Hepatocyte (in vitro differentiated cells): ENCODE measurements around the gene FILIP1. TPM values are rescaled to one million over a fixed set of nuclear protein-coding genes. Genes with fewer than 3 reads are reported as not detected.

Source experiments
- DNase-seq: peaks from one replicate; pipeline ENCODE4 v3.0.0-alpha.2; 2016; ENCODE audit warnings: low spot score
- H2AFZ ChIP-seq: fragments of 200-600 bp; sonication (generic); 2 replicates; pipeline ENCODE4 v1.6.0; 2016; ENCODE audit warnings: antibody characterized with exemption, mild to moderate bottlenecking
- H3K27ac ChIP-seq: fragments of 200-600 bp; sonication (generic); 2 replicates; pipeline ENCODE4 v1.5.1; 2016; ENCODE audit warnings: mild to moderate bottlenecking
- H3K27me3 ChIP-seq: fragments of 200-600 bp; sonication (generic); 2 replicates; pipeline ENCODE4 v1.6.1; 2016
- H3K36me3 ChIP-seq: fragments of 200-600 bp; sonication (generic); replicated peaks from 2 replicates; pipeline ENCODE4 v1.5.1; 2016; ENCODE audit warnings: low read depth; ENCODE audit not compliant: insufficient read depth
- H3K4me1 ChIP-seq: fragments of 200-600 bp; sonication (generic); 2 replicates; pipeline ENCODE4 v1.5.1; 2016; ENCODE audit warnings: mild to moderate bottlenecking, moderate library complexity; ENCODE audit not compliant: insufficient read depth
- H3K4me2 ChIP-seq: fragments of 200-600 bp; sonication (generic); 2 replicates; pipeline ENCODE4 v1.6.0; 2016
- H3K4me3 ChIP-seq: fragments of 200-600 bp; sonication (generic); 2 replicates; pipeline ENCODE4 v1.5.1; 2016; ENCODE audit warnings: mild to moderate bottlenecking
- H3K79me2 ChIP-seq: fragments of 200-600 bp; sonication (generic); 2 replicates; pipeline ENCODE4 v1.6.0; 2017; ENCODE audit warnings: mild to moderate bottlenecking
- H3K9me2 ChIP-seq: fragments of 200-600 bp; sonication (generic); replicated peaks from 2 replicates; pipeline ENCODE4 v1.6.0; 2017; ENCODE audit warnings: mild to moderate bottlenecking; ENCODE audit not compliant: insufficient read depth
- H3K9me3 ChIP-seq: fragments of 200-600 bp; sonication (generic); 2 replicates; pipeline ENCODE4 v1.5.1; 2016; ENCODE audit warnings: low read depth, mild to moderate bottlenecking
- H4K20me1 ChIP-seq: fragments of 200-600 bp; sonication (generic); 2 replicates; pipeline ENCODE4 v1.6.0; 2016; ENCODE audit warnings: mild to moderate bottlenecking; ENCODE audit not compliant: insufficient read depth, poor library complexity, severe bottlenecking
- EZH2 ChIP-seq: fragments of 200-600 bp; sonication (generic); IDR thresholded peaks from 2 replicates; pipeline ENCODE4 v1.6.1; 2016; ENCODE audit warnings: antibody characterized with exemption, mild to moderate bottlenecking, borderline replicate concordance
- EZH2phosphoT487 ChIP-seq: fragments of 200-600 bp; sonication (generic); IDR thresholded peaks from one replicate; pipeline ENCODE4 v1.6.1; 2018; ENCODE audit warnings: antibody characterized with exemption, mild to moderate bottlenecking, low read depth, moderate library complexity; ENCODE audit not compliant: unreplicated experiment, severe bottlenecking
- WGBS: methylation state at CpG from one replicate; pipeline ENCODE4 v1.1.6; 2016; ENCODE audit warnings: low lambda C conversion rate; ENCODE audit errors: missing lambda C conversion rate; 5-methylcytosine and 5-hydroxymethylcytosine counted together
- polyA plus RNA-seq: library from polyadenylated mRNA; unstranded; fragments of >200 nt; fragmentation: Nextera tagmentation; extraction: Ambion mirVana; gene quantifications from 2 replicates; pipeline ENCODE4 v1.2.1, GENCODE V29; 2016
- total RNA-seq: library from RNA; depleted of rRNA; stranded (reverse); fragments of >200 nt; gene quantifications from 2 replicates; pipeline ENCODE4 v1.2.3, GENCODE V29; 2014
- TF ChIP-seq, protein P1 (sequence below): fragments of 200-600 bp; sonication (generic); IDR thresholded peaks from 2 replicates; pipeline ENCODE4 v1.5.1; 2016; ENCODE audit warnings: antibody characterized with exemption, mild to moderate bottlenecking; ENCODE audit not compliant: poor library complexity

The FILIP1 gene
- total and polyA plus RNA-seq, 2 experiments from 2014 or later = 4.1 to 6.0 TPM

DNA sequence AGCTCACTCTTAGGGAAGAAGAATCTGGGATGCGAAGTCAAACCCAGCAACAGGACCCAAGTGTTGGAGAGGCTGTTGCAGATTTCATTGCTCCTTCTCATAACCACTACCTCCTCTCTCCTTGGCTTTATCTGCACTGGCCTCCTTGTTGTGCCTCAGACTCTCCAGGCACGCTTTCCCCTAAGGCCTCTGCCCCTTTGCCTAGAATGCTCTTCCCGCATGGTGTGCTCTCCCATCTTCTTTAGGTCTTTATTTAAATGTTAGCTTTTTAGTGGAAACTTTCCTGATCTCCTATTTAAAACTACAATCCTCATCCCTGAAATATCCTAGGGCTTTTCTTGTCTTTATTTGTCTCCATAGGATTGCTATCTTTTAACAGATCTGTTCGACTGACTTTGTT lies 114.1 kb downstream of the FILIP1 start:
- 84% methylated on average over 4 of the region's 4 CpGs for WGBS
- H3K4me3 ChIP-seq = no peak overlapping the region
- H3K9me3 ChIP-seq = no peaks in the 10 kb centered on the region
- H3K9me2 ChIP-seq = no peaks in the 10 kb centered on the region
- no peak for DNase-seq
- H3K27ac ChIP-seq = no peak overlapping the region
- no peaks in the 10 kb centered on the region for H4K20me1 ChIP-seq
- H3K36me3 ChIP-seq = no peaks in the 10 kb centered on the region
- peaks cover 9% of the 10 kb centered on the region for H3K4me1 ChIP-seq
- TF ChIP-seq, protein P1, sequence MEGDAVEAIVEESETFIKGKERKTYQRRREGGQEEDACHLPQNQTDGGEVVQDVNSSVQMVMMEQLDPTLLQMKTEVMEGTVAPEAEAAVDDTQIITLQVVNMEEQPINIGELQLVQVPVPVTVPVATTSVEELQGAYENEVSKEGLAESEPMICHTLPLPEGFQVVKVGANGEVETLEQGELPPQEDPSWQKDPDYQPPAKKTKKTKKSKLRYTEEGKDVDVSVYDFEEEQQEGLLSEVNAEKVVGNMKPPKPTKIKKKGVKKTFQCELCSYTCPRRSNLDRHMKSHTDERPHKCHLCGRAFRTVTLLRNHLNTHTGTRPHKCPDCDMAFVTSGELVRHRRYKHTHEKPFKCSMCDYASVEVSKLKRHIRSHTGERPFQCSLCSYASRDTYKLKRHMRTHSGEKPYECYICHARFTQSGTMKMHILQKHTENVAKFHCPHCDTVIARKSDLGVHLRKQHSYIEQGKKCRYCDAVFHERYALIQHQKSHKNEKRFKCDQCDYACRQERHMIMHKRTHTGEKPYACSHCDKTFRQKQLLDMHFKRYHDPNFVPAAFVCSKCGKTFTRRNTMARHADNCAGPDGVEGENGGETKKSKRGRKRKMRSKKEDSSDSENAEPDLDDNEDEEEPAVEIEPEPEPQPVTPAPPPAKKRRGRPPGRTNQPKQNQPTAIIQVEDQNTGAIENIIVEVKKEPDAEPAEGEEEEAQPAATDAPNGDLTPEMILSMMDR = no peak
- TF ChIP-seq EZH2 = no peak
- TF ChIP-seq EZH2phosphoT487 = no peak
- H2AFZ ChIP-seq = no peak overlapping the region
- no peaks in the 10 kb centered on the region for H3K79me2 ChIP-seq
- no peak overlapping the region for H3K4me2 ChIP-seq
- H3K27me3 ChIP-seq = no peaks in the 10 kb centered on the region

DNA sequence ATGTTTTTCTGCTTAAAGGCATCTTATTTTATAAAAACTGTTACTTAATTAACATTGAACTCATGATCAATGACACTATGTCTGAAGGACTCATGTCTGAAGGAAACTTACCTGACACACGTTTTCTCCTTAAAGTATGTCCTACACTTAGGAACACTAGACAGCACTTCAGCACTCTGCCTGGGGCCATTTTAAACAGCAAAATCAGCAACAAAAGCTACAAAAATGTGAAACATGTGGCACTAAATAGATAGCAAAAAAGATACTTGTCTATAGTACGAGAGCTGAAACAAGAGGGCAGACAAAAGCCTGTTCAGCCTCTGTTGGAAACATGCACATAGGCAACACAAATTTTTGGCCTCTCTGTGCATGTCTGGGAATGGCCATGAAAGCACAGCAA lies 115.5 kb downstream of the FILIP1 start:
- Histone ChIP-seq H3K79me2 (no peaks in the 10 kb centered on the region), H3K27ac (no peak overlapping the region), H3K4me3 (no peak overlapping the region), H3K9me3 (no peaks in the 10 kb centered on the region), H3K36me3 (no peaks in the 10 kb centered on the region), H3K9me2 (no peaks in the 10 kb centered on the region), H3K27me3 (no peaks in the 10 kb centered on the region), H3K4me2 (no peak overlapping the region), H3K4me1 (peaks cover 9% of the 10 kb centered on the region), H2AFZ (no peak overlapping the region), H4K20me1 (no peaks in the 10 kb centered on the region)
- no peak for DNase-seq
- TF ChIP-seq EZH2 (no peak), EZH2phosphoT487 (no peak)
- TF ChIP-seq, protein P1 = no peak
- WGBS = 40% methylated on average over 2 of the region's 2 CpGs

DNA sequence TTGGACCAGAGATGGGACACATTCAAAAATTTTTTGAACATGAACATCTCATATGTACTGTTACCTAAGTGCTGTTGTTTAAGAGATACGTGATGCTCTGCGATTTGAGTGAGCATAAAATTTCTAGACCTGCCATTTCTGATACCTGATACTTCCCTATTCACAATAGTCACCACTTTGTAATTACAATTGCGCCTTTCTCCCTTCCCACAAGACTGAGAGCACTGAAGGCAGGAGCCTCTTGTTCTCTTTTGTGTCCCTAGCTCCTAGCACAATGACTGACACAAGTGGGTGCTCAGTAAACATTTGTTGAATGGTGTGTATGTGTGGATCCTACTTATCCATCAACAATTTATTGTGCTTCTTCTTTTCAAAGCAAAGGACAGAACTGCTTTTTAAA lies 116.2 kb downstream of the FILIP1 start:
- H3K9me2 ChIP-seq = no peaks in the 10 kb centered on the region
- no peak overlapping the region for H3K4me2 ChIP-seq
- TF ChIP-seq EZH2 (no peak), EZH2phosphoT487 (no peak)
- TF ChIP-seq, protein P1 = no peak
- DNase-seq = no peak
- H3K79me2 ChIP-seq = no peaks in the 10 kb centered on the region
- WGBS = 89% methylated on average over 3 of the region's 3 CpGs
- no peaks in the 10 kb centered on the region for H4K20me1 ChIP-seq
- no peak overlapping the region for H3K4me3 ChIP-seq
- H3K27me3 ChIP-seq = no peaks in the 10 kb centered on the region
- H3K9me3 ChIP-seq = no peaks in the 10 kb centered on the region
- no peaks in the 10 kb centered on the region for H3K36me3 ChIP-seq
- no peak overlapping the region for H3K27ac ChIP-seq
- no peak overlapping the region for H2AFZ ChIP-seq
- H3K4me1 ChIP-seq = peaks cover 9% of the 10 kb centered on the region
